GM18498 (cell line): ENCODE results near the gene ISG15.

Experiments used
- ATAC-seq: cut with Tn5 transposase; IDR thresholded peaks from one replicate; pipeline ENCODE4 v1.9.1; 2021; ENCODE audit warnings: mild to moderate bottlenecking, moderate library complexity; ENCODE audit not compliant: unreplicated experiment

The ISG15 gene

GRCh38 chr1:1058088-1058905, 45.0 kb downstream of the ISG15 start:
- ATAC-seq: no peak

- peak; percentile 34 for ATAC-seq
Observed at GRCh38 chr1:1058921-1059493, 45.7 kb downstream of the ISG15 start.

- ATAC-seq: peak; percentile 70
Observed at GRCh38 chr1:1059494-1060280, 46.4 kb downstream of the ISG15 start.

- ATAC-seq: no peak
Observed at GRCh38 chr1:1060281-1061000, 47.1 kb downstream of the ISG15 start.

GRCh38 chr1:1061682-1062345, 48.5 kb downstream of the ISG15 start:
- no peak for ATAC-seq

GRCh38 chr1:1062348-1063163, 49.3 kb downstream of the ISG15 start:
- ATAC-seq: no peak

GRCh38 chr1:1063261-1063944, 50.1 kb downstream of the ISG15 start:
- no peak for ATAC-seq
